Measurements from ENCODE around the gene EFCAB14. TPM values are rescaled to one million over a fixed set of nuclear protein-coding genes. Genes with fewer than 3 reads are reported as not detected.

The EFCAB14 gene
- total and polyA plus RNA-seq, 3 experiments from 2014 or later = 41.2 to 135 (median 43.5) TPM

- peak overlapping the region in 5 of 8 donors; percentile 4 to 71 (median 51) for H3K27ac Mint-ChIP-seq
Measured at GRCh38 chr1:46638921-46639320, 80.0 kb downstream of the EFCAB14 start.

DNA sequence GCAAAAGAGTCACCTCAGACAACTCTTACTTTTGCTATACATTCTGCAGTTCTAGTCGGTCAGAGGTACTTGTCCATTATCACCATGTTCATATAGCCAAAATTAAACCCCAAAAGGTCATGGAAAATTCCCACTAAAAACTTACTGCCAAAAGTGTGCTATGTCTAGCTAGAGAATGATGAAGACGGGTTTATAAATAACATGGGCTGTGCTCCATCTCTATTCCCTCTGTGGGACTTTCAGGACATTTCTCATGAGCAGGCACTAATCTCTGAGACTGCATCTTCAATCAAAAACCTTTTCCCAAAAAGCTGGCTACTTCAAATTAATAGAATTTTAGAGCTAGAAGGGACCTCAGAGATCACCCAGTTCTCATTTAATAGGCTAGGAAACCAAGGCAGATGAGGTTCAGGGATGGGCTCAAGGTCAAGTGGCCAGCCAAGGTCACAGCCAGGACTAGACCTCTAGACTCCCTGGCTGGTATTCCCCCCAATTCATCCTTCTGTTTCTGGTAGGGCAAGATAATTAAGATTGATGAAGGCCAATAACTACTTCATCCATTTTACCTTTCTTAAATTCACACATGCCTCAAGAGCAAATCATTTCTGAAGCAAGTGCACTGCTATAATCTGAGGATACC is 81.3 kb downstream of the EFCAB14 start:
- Histone ChIP-seq H3K36me3 (ENCODE audit: insufficient read depth, low read length) (peaks cover 15% of the 10 kb centered on the region), H3K27me3 (ENCODE audit: insufficient read depth, low read length, poor library complexity, severe bottlenecking) (no peaks in the 10 kb centered on the region), H3K9me3 (ENCODE audit: low read length) (no peaks in the 10 kb centered on the region), H3K4me3 (ENCODE audit: low read length) (no peak overlapping the region), H3K27ac (ENCODE audit: low read depth, low read length) (no peak overlapping the region), H3K4me1 (ENCODE audit: insufficient read depth, low read length) (no peaks in the 10 kb centered on the region)
- Mint-ChIP-seq H3K36me3 (peaks cover 2 to 79% (median 28%) of the 10 kb centered on the region in 3 donors), H3K4me1 (peaks cover 0 to 2% (median 0%) of the 10 kb centered on the region in 3 donors), H3K27ac (peak overlapping the region in 2 of 8 donors; percentile 51 to 72), H3K27me3 (no peaks in the 10 kb centered on the region), H3K4me3 (no peak overlapping the region), H3K9me3 (no peaks in the 10 kb centered on the region)
- ChIA-PET CTCF (no interaction called here), POLR2A (no interaction called here)
- DNase-seq = no peak

More at GRCh38 chr1:46638921-46639320, 80.0 kb downstream of the EFCAB14 start:
- Histone ChIP-seq H3K4me3 (ENCODE audit: low read length) (no peak overlapping the region), H3K9me3 (ENCODE audit: low read length) (no peaks in the 10 kb centered on the region), H3K36me3 (ENCODE audit: insufficient read depth, low read length) (peaks cover 6% of the 10 kb centered on the region), H3K27me3 (ENCODE audit: insufficient read depth, low read length, poor library complexity, severe bottlenecking) (no peaks in the 10 kb centered on the region), H3K27ac (ENCODE audit: low read depth, low read length) (no peak overlapping the region), H3K4me1 (ENCODE audit: insufficient read depth, low read length) (no peaks in the 10 kb centered on the region)
- DNase-seq = no peak
- no peaks in the 10 kb centered on the region for H3K27me3 Mint-ChIP-seq
- H3K9me3 Mint-ChIP-seq = no peaks in the 10 kb centered on the region
- CTCF ChIA-PET = no interaction called here
- POLR2A ChIA-PET = no interaction called here
- no peak overlapping the region for H3K4me3 Mint-ChIP-seq
- H3K36me3 Mint-ChIP-seq = peaks cover 0 to 75% (median 29%) of the 10 kb centered on the region in 3 donors
- H3K4me1 Mint-ChIP-seq = peaks cover 0 to 2% (median 0%) of the 10 kb centered on the region in 3 donors

DNA sequence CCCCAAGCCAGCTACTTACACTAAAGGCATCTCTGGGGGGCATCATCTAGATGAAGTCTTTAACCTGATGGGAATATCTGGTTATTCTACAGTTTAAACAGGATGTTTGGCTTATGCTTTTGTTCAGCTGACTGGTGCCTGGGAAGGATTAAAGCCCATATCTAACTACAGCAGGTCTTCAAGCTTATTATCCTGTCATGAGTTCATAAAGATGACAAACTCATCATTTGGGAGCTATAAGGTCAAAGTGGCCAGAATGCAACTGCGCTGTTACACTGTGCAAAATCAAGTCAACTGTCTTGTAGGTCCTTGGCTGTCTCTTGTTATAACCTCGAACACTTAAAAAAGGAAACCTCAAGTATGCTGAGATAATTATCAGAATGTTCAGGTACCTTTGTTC is 83.7 kb downstream of the EFCAB14 start:
- POLR2A ChIA-PET = interaction anchor here (1.0 kb wide), 1 partner anchor 30 kb away, joined by 6 read pairs; no protein-coding TSS in a partner anchor
- Histone ChIP-seq H3K9me3 (ENCODE audit: low read length) (no peaks in the 10 kb centered on the region), H3K27ac (ENCODE audit: low read depth, low read length) (no peak overlapping the region), H3K4me1 (ENCODE audit: insufficient read depth, low read length) (no peaks in the 10 kb centered on the region), H3K36me3 (ENCODE audit: insufficient read depth, low read length) (peaks cover 23% of the 10 kb centered on the region), H3K27me3 (ENCODE audit: insufficient read depth, low read length, poor library complexity, severe bottlenecking) (no peaks in the 10 kb centered on the region), H3K4me3 (ENCODE audit: low read length) (no peak overlapping the region)
- Mint-ChIP-seq H3K4me3 (no peak overlapping the region), H3K27me3 (no peaks in the 10 kb centered on the region), H3K27ac (no peak overlapping the region), H3K9me3 (no peaks in the 10 kb centered on the region), H3K36me3 (peaks cover 3 to 80% (median 20%) of the 10 kb centered on the region in 3 donors), H3K4me1 (no peaks in the 10 kb centered on the region)
- DNase-seq = no peak
- CTCF ChIA-PET = no interaction called here

DNA sequence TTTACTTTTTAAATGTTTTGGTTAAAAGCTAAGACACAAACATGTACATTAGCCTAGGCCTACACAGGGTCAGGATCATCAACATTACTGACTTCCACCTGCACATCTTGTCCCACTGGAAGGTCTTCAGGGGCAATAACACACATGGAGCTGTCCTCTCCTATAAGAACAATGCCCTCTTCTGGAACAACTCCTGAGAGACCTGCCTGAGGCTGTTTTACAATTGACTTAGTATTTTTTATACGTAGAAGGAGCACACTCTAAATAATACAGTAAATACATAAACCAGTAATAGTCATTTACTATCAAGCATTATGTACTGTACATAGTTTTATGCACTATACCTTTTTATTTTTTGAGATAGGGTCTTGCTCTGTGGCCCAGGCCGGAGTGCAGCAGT is 88.2 kb downstream of the EFCAB14 start:
- Mint-ChIP-seq H3K27me3 (no peaks in the 10 kb centered on the region), H3K36me3 (peaks cover 3 to 57% (median 9%) of the 10 kb centered on the region in 3 donors), H3K4me3 (no peak overlapping the region), H3K9me3 (no peaks in the 10 kb centered on the region), H3K4me1 (no peaks in the 10 kb centered on the region), H3K27ac (no peak overlapping the region)
- CTCF ChIA-PET = interaction anchor here (1.3 kb wide), 1 partner anchor 36 kb away, joined by 3 read pairs; no protein-coding TSS in a partner anchor
- Histone ChIP-seq H3K36me3 (ENCODE audit: insufficient read depth, low read length) (peaks cover 21% of the 10 kb centered on the region), H3K4me3 (ENCODE audit: low read length) (no peak overlapping the region), H3K9me3 (ENCODE audit: low read length) (no peaks in the 10 kb centered on the region), H3K4me1 (ENCODE audit: insufficient read depth, low read length) (no peaks in the 10 kb centered on the region), H3K27me3 (ENCODE audit: insufficient read depth, low read length, poor library complexity, severe bottlenecking) (no peaks in the 10 kb centered on the region), H3K27ac (ENCODE audit: low read depth, low read length) (no peak overlapping the region)
- no peak for DNase-seq
- POLR2A ChIA-PET = interaction anchor here (0.6 kb wide), 1 partner anchor 19 kb away, joined by 3 read pairs; no protein-coding TSS in a partner anchor

Other genes with a start within 250 kb of the EFCAB14 start
- not detected for gene DMBX1, start 229.3 kb downstream of the EFCAB14 start, total RNA-seq
- gene DMBX1, start 229.3 kb downstream of the EFCAB14 start, polyA plus RNA-seq = not detected
- gene KNCN, start 167.5 kb downstream of the EFCAB14 start, total RNA-seq = not detected
- gene KNCN, start 167.5 kb downstream of the EFCAB14 start, polyA plus RNA-seq = not detected
- 10 to 100 TPM; 27.9 to 32.4 TPM for gene MKNK1, start 114.8 kb downstream of the EFCAB14 start, total RNA-seq
- 39.0 TPM for gene MKNK1, start 114.8 kb downstream of the EFCAB14 start, polyA plus RNA-seq
- gene MOB3C, start 102.3 kb downstream of the EFCAB14 start, total RNA-seq = 10 to 100 TPM; 10.3 to 11.3 TPM
- 26.0 TPM for gene MOB3C, start 102.3 kb downstream of the EFCAB14 start, polyA plus RNA-seq
- 10 to 100 TPM; 40.2 to 42.3 TPM for gene ATPAF1, start 50.8 kb downstream of the EFCAB14 start, total RNA-seq
- 75.8 TPM for gene ATPAF1, start 50.8 kb downstream of the EFCAB14 start, polyA plus RNA-seq
- gene TEX38, start 47.3 kb downstream of the EFCAB14 start, total RNA-seq = not detected
- gene TEX38, start 47.3 kb downstream of the EFCAB14 start, polyA plus RNA-seq = 0.37 TPM
- gene CYP4B1, start 79.9 kb upstream of the EFCAB14 start, total RNA-seq = not detected
- not detected for gene CYP4B1, start 79.9 kb upstream of the EFCAB14 start, polyA plus RNA-seq
- gene CYP4A11, start 222.4 kb upstream of the EFCAB14 start, total RNA-seq = not detected
- gene CYP4A11, start 222.4 kb upstream of the EFCAB14 start, polyA plus RNA-seq = not detected

Data from CD8-positive, alpha-beta memory T cell (primary cell).